Measurements from ENCODE around the gene C1QTNF3. TPM values are rescaled to one million over a fixed set of nuclear protein-coding genes. Genes with fewer than 3 reads are reported as not detected.

C1QTNF3 gene
- total RNA-seq, 1 experiment from 2014 or later: 2.1 TPM

- TF ChIP-seq ZNF532 (CRISPR knock-in tag; IDR thresholded peaks at IDR 0.05; ENCODE audit: borderline replicate concordance) (no peak), ARID4B (CRISPR knock-in tag; IDR thresholded peaks at IDR 0.05; ENCODE audit: borderline replicate concordance) (no peak), ETV6 (CRISPR knock-in tag; IDR thresholded peaks at IDR 0.05) (no peak)
These were observed 28.4 kb downstream of the C1QTNF3 start (continued) for GRCh38 chr5:34014626-34015025.

- ATAC-seq: no peak
- Mint-ChIP-seq H3K27ac (no peak overlapping the region), H3K4me1 (peaks cover 11% of the 10 kb centered on the region), H3K27me3 (ENCODE audit: low read depth) (no peaks in the 10 kb centered on the region), H3K9me3 (peaks cover 9% of the 10 kb centered on the region), H3K4me3 (no peak overlapping the region), H3K36me3 (no peaks in the 10 kb centered on the region)
- ChIA-PET CTCF (no interaction called here), POLR2A (no interaction called here)
- DNase-seq (ENCODE audit: low spot score): no peak
- TF ChIP-seq ESRRA (CRISPR knock-in tag; IDR thresholded peaks at IDR 0.05; ENCODE audit: borderline replicate concordance) (no peak), SP1 (CRISPR knock-in tag; conservative IDR thresholded peaks at IDR 0.05) (no peak), ZSCAN18 (CRISPR knock-in tag; IDR thresholded peaks at IDR 0.05) (no peak), STAT6 (CRISPR knock-in tag; conservative IDR thresholded peaks at IDR 0.05; ENCODE audit: low read depth) (no peak), ZNF263 (CRISPR knock-in tag; IDR thresholded peaks at IDR 0.05; ENCODE audit: low read depth) (no peak), RORB (CRISPR knock-in tag; IDR thresholded peaks at IDR 0.05) (no peak), CDX4 (CRISPR knock-in tag; IDR thresholded peaks at IDR 0.05; ENCODE audit: borderline replicate concordance) (no peak), EMX1 (CRISPR knock-in tag; IDR thresholded peaks at IDR 0.05) (no peak), E2F4 (CRISPR knock-in tag; IDR thresholded peaks at IDR 0.05; ENCODE audit: borderline replicate concordance, low read depth) (no peak), ATF6 (CRISPR knock-in tag; IDR thresholded peaks at IDR 0.05) (no peak), HMGA2 (CRISPR knock-in tag; IDR thresholded peaks at IDR 0.05) (no peak), TCF7 (CRISPR knock-in tag; IDR thresholded peaks at IDR 0.05; ENCODE audit: low read depth) (no peak), ERG (CRISPR knock-in tag; IDR thresholded peaks at IDR 0.05) (no peak), SOX15 (CRISPR knock-in tag; IDR thresholded peaks at IDR 0.05) (no peak), NFYB (CRISPR knock-in tag; conservative IDR thresholded peaks at IDR 0.05; ENCODE audit: low read depth) (no peak)
These were observed 29.5 kb downstream of the C1QTNF3 start for GRCh38 chr5:34013547-34013946.

Measured in WTC11 (cell line).